Fibroblast of lung (primary cell): ENCODE measurements around the gene ANKUB1.

Source experiments
- CTCF ChIP-seq, 2 donors: IDR thresholded peaks in 1 of 2; conservative IDR thresholded peaks in 1 of 2; 1 replicate in 1 of 2; 2 replicates in 1 of 2; pipeline ENCODE4 v1.5.1; 2011 to 2012; ENCODE audit warnings: low read length in 2 of 2, control low read depth in 1 of 2, inconsistent platforms in 1 of 2, low read depth in 1 of 2, mild to moderate bottlenecking in 1 of 2
- EZH2 ChIP-seq: IDR thresholded peaks from 2 replicates; pipeline ENCODE4 v1.5.1; 2012; ENCODE audit warnings: low read length, control low read depth, mild to moderate bottlenecking; ENCODE audit errors: missing control alignments

DNA sequence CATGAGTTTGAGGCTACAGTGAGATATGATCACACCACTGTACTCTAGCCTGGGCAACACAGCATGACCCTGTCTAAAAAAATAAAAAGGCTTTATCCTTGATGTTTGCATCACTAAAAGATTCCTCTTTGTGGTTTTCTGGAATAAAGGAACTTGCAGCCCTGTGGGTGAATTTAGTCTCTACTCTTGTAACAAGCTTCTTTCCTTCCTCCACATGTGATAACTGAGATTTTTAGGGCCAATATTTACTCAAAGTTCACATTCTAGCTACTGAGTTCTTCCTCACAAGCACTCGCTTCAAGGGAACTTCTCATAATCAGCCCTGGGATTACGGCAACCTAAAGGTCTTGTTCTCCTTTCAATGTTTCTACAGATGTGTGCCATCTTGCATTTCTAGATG lies 64.7 kb downstream of the ANKUB1 start:
- TF ChIP-seq CTCF (conservative IDR thresholded peaks at IDR 0.05 in 1 of 2, IDR thresholded peaks at IDR 0.05 in 1 of 2; ENCODE audit: low read depth in 1 of 2, low read length in 2 of 2) (no peak), EZH2 (no peak)
